A549 (cell line): ENCODE data around the gene CD68. TPM values are rescaled to one million over a fixed set of nuclear protein-coding genes. Genes with fewer than 3 reads are reported as not detected.

Source experiments
- ATAC-seq, 2 experiments: fragments of 200-7000 bp in 1 of 2; fragments of >200 bp in 1 of 2; cut with Nextera tagmentation in 1 of 2; cut with Tn5 transposase in 1 of 2; 3 replicates each; pipeline versions ENCODE4 v1.8.0 to v1.9.1; 2018 to 2020; ENCODE audit warnings: mild to moderate bottlenecking in 1 of 2, moderate library complexity in 1 of 2
- CTCF ChIA-PET: fragments of 300-600 bp; sonication (Branson Sonifier 250); formaldehyde crosslinking; extraction: SDS; loops from one replicate; lab custom pipeline; 2021; ENCODE audit warnings: antibody characterized with exemption, inconsistent platforms; lab: Yijun Ruan, JAX
- POLR2A ChIA-PET: fragments of 350-600 bp; formaldehyde crosslinking; extraction: SDS; loops from one replicate; lab custom pipeline; 2021; ENCODE audit warnings: antibody characterized with exemption, inconsistent platforms; lab: Yijun Ruan, JAX
- DNase-seq, 2 experiments: peaks; one replicate each; pipeline versions ENCODE4 v3.0.0 to v3.0.0-alpha.2; 2011 to 2016; ENCODE audit warnings: low read depth in 1 of 2, low spot score in 1 of 2
- FAIRE-seq: peaks from 2 replicates; lab custom pipeline; 2011; peaks lifted over from hg19 to GRCh38; lab: Jason Lieb, UNC
- H3K27ac ChIP-seq, 2 experiments: fragments of >200 bp; sonication (Bioruptor Twin); formaldehyde crosslinking; 3 replicates each; pipeline ENCODE4 v1.5.1; 2016 to 2017
- H3K4me1 ChIP-seq: fragments of >200 bp; sonication (Bioruptor Twin); formaldehyde crosslinking; 3 replicates; pipeline ENCODE4 v1.6.1; 2016
- H3K4me2 ChIP-seq: fragments of >200 bp; sonication (Bioruptor Twin); formaldehyde crosslinking; 3 replicates; pipeline ENCODE4 v1.6.1; 2016
- H3K4me3 ChIP-seq: fragments of >200 bp; sonication (Bioruptor Twin); formaldehyde crosslinking; 3 replicates; pipeline ENCODE4 v1.5.1; 2016
- H3K9me3 ChIP-seq: fragments of >200 bp; sonication (Bioruptor Twin); formaldehyde crosslinking; 3 replicates; pipeline ENCODE4 v1.6.1; 2016
- CHD2 ChIP-seq: fragments of 150-350 bp; IDR thresholded peaks from 2 replicates; pipeline ENCODE4 v1.6.1; 2014; ENCODE audit warnings: low read length; ENCODE audit not compliant: partially characterized antibody
- CHD4 ChIP-seq: fragments of 200-600 bp; sonication (generic); IDR thresholded peaks from 2 replicates; pipeline ENCODE4 v1.6.1; 2016; ENCODE audit warnings: antibody characterized with exemption, mild to moderate bottlenecking, borderline replicate concordance
- EP300 ChIP-seq, 2 experiments: fragments of >200 bp; sonication (Bioruptor Twin); formaldehyde crosslinking; IDR thresholded peaks; 2 replicates in 1 of 2; 3 replicates in 1 of 2; pipeline ENCODE4 v1.6.1; 2016 to 2017
- FOSB ChIP-seq: fragments of 250-450 bp; sonication (Bioruptor Pico); IDR thresholded peaks from 2 replicates; pipeline ENCODE4 v1.5.0; 2020; ENCODE audit warnings: mild to moderate bottlenecking, moderate library complexity
- FOXS1 ChIP-seq: fragments of 250-450 bp; sonication (Bioruptor Pico); IDR thresholded peaks from 2 replicates; pipeline ENCODE4 v1.5.0; 2020; ENCODE audit warnings: mild to moderate bottlenecking, moderate library complexity
- HDAC2 ChIP-seq: fragments of 200-600 bp; sonication (generic); IDR thresholded peaks from 2 replicates; pipeline ENCODE4 v1.6.1; 2016
- NFE2L2 ChIP-seq: fragments of 150-350 bp; conservative IDR thresholded peaks from 2 replicates; pipeline ENCODE4 v1.6.1; 2014; ENCODE audit warnings: low read length
- POLR2AphosphoS2 ChIP-seq: conservative IDR thresholded peaks from 2 replicates; pipeline ENCODE4 v1.6.1; 2012; ENCODE audit warnings: low read length, improper control_type of control experiment, inconsistent platforms
- RARB ChIP-seq: fragments of 250-450 bp; sonication (Bioruptor Pico); IDR thresholded peaks from 2 replicates; pipeline ENCODE4 v1.8.0; 2021; ENCODE audit warnings: mild to moderate bottlenecking, moderate library complexity
- RNF2 ChIP-seq: fragments of 200-600 bp; sonication (generic); IDR thresholded peaks from 2 replicates; pipeline ENCODE4 v1.6.1; 2016; ENCODE audit warnings: low read depth, mild to moderate bottlenecking, antibody characterized with exemption, moderate library complexity, borderline replicate concordance
- SREBF2 ChIP-seq: fragments of 450-650 bp; IDR thresholded peaks from 2 replicates; pipeline ENCODE4 v1.6.1; 2014; ENCODE audit warnings: mild to moderate bottlenecking, moderate library complexity
- ZC3H11A ChIP-seq: fragments of 450-650 bp; IDR thresholded peaks from 2 replicates; pipeline ENCODE4 v1.6.1; 2014; ENCODE audit warnings: antibody characterized with exemption, mild to moderate bottlenecking
- ZFP36 ChIP-seq: fragments of 450-650 bp; IDR thresholded peaks from 2 replicates; pipeline ENCODE4 v1.6.1; 2014; ENCODE audit warnings: borderline replicate concordance; ENCODE audit not compliant: partially characterized antibody
- ZSCAN20 ChIP-seq: fragments of 250-450 bp; sonication (Bioruptor Pico); IDR thresholded peaks from 2 replicates; pipeline ENCODE4 v1.8.0; 2022; ENCODE audit warnings: mild to moderate bottlenecking, moderate library complexity
- WGBS: methylation state at CpG from one replicate; pipeline ENCODE4 v1.1.6; 2017; ENCODE audit errors: missing lambda C conversion rate; 5-methylcytosine and 5-hydroxymethylcytosine counted together
- polyA plus RNA-seq, 4 experiments: library from polyadenylated mRNA; depleted of rRNA in 3 of 4; stranded (reverse); fragments of >200 nt; fragmentation: RNase III in 1 of 4; extraction: RNeasy Plus Mini Kit Qiagen cat#74134 plus additional on column Dnase treatment in 1 of 4; gene quantifications; 2 replicates in 3 of 4; 3 replicates in 1 of 4; pipeline ENCODE4 v1.2.3, GENCODE V29; 2011 to 2017
- TF ChIP-seq, protein P1 (sequence below): IDR thresholded peaks from 2 replicates; pipeline ENCODE4 v1.6.1; 2012
- TF ChIP-seq, protein P2 (sequence below): fragments of 450-650 bp; IDR thresholded peaks from 2 replicates; pipeline ENCODE4 v1.6.1; 2014; ENCODE audit warnings: antibody characterized with exemption
- TF ChIP-seq, protein P3 (sequence below): fragments of 200-600 bp; sonication (generic); IDR thresholded peaks from 2 replicates; pipeline ENCODE4 v1.6.1; 2016; ENCODE audit warnings: antibody characterized with exemption, mild to moderate bottlenecking, moderate library complexity
- TF ChIP-seq, protein P4 (sequence below): fragments of >200 bp; sonication (Bioruptor Twin); formaldehyde crosslinking; IDR thresholded peaks from 3 replicates; pipeline ENCODE4 v1.6.1; 2016
- TF ChIP-seq, protein P5 (sequence below): fragments of >200 bp; sonication (Bioruptor Twin); formaldehyde crosslinking; IDR thresholded peaks from 2 replicates; pipeline ENCODE4 v1.6.1; 2016
- TF ChIP-seq, protein P6 (sequence below): fragments of 150-350 bp; IDR thresholded peaks from 2 replicates; pipeline ENCODE4 v1.6.1; 2014; ENCODE audit warnings: low read depth, mild to moderate bottlenecking, low read length

Gene CD68
- polyA plus RNA-seq, 2 of the 4 experiments (the other 2 are of a cell fraction), result 9.8 to 17.7 TPM

DNA sequence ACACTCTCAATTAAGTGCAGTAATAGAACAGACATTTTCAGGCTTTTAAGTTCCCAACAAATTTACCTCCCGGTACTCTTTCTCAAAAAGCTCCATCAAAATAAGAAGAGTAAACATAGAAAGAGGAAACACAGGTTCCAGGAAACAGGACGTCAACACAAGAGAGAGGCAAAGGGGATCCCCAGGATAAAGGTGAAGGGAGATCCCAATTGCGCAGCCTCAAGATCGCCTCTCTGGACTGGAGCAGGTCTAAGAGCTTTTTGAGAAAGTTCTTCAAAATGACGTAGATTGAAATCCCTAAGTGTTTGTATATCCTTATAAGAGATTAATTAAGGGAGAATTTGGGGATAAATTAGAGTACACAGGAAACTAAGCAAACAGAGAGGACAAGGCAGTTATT lies 39.2 kb downstream of the CD68 start:
- WGBS, result 79% methylated on average over 5 of the region's 5 CpGs
- CTCF ChIA-PET, result interaction anchor here (0.7 to 14.2 kb wide), 7 partner anchors 8 to 69 kb away, joined by 3 to 130 read pairs (median 9); partner anchors contain the start of genes SAT2, SHBG, TP53 and WRAP53
- DNase-seq (no peak), ATAC-seq (no peak), FAIRE-seq (no peak)
- no peaks in the 10 kb centered on the region for H3K4me1 ChIP-seq
- no peaks in the 10 kb centered on the region for H3K9me3 ChIP-seq
- no peak overlapping the region for H3K4me2 ChIP-seq
- no peak for TF ChIP-seq HDAC2
- TF ChIP-seq FOSB (CRISPR knock-in tag), result no peak
- TF ChIP-seq FOXS1 (CRISPR knock-in tag), result no peak
- TF ChIP-seq ZFP36, result no peak
- no peak for TF ChIP-seq NFE2L2
- no peak for TF ChIP-seq CHD4
- no peak for TF ChIP-seq RNF2
- TF ChIP-seq, protein P1, sequence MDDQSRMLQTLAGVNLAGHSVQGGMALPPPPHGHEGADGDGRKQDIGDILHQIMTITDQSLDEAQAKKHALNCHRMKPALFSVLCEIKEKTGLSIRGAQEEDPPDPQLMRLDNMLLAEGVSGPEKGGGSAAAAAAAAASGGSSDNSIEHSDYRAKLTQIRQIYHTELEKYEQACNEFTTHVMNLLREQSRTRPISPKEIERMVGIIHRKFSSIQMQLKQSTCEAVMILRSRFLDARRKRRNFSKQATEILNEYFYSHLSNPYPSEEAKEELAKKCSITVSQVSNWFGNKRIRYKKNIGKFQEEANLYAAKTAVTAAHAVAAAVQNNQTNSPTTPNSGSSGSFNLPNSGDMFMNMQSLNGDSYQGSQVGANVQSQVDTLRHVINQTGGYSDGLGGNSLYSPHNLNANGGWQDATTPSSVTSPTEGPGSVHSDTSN, result no peak
- no peak for TF ChIP-seq ZC3H11A
- TF ChIP-seq CHD2, result no peak
- TF ChIP-seq EP300 (IDR thresholded peaks at IDR 0.05), result no peak
- TF ChIP-seq, all 56 proteins: peak for 0
- POLR2A ChIA-PET, result interaction anchor here (0.6 kb wide), 1 partner anchor 104 kb away, joined by 5 read pairs; no protein-coding TSS in a partner anchor
- H3K4me3 ChIP-seq, result no peak overlapping the region
- no peak overlapping the region for H3K27ac ChIP-seq

DNA sequence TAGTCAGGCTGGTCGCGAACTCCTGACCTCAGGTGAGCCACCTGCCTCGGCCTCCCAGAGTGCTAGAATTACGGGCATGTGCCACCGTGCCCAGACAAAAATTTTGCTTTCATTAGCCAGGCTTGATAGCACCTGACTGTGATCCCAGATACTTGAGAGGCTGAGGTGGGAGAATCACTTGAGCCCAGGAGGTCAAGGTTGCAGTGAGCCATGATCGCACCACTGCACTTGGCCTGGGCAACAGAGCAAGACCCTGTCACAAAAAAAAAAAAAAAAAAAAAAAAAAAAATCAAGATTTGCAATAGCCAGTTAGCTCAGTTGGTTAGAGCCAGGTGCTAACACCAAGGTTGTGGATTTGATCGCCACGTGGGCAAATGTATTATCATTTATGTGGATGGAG lies 41.4 kb downstream of the CD68 start:
- Histone ChIP-seq H3K9me3 (no peaks in the 10 kb centered on the region), H3K4me1 (no peaks in the 10 kb centered on the region)
- no peak for TF ChIP-seq SREBF2
- no peak for TF ChIP-seq HDAC2
- no peak for TF ChIP-seq POLR2AphosphoS2
- TF ChIP-seq ZSCAN20 (CRISPR knock-in tag), result no peak
- TF ChIP-seq, protein P2, sequence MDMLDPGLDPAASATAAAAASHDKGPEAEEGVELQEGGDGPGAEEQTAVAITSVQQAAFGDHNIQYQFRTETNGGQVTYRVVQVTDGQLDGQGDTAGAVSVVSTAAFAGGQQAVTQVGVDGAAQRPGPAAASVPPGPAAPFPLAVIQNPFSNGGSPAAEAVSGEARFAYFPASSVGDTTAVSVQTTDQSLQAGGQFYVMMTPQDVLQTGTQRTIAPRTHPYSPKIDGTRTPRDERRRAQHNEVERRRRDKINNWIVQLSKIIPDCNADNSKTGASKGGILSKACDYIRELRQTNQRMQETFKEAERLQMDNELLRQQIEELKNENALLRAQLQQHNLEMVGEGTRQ, result no peak
- no peak for TF ChIP-seq RARB
- TF ChIP-seq, protein P3, sequence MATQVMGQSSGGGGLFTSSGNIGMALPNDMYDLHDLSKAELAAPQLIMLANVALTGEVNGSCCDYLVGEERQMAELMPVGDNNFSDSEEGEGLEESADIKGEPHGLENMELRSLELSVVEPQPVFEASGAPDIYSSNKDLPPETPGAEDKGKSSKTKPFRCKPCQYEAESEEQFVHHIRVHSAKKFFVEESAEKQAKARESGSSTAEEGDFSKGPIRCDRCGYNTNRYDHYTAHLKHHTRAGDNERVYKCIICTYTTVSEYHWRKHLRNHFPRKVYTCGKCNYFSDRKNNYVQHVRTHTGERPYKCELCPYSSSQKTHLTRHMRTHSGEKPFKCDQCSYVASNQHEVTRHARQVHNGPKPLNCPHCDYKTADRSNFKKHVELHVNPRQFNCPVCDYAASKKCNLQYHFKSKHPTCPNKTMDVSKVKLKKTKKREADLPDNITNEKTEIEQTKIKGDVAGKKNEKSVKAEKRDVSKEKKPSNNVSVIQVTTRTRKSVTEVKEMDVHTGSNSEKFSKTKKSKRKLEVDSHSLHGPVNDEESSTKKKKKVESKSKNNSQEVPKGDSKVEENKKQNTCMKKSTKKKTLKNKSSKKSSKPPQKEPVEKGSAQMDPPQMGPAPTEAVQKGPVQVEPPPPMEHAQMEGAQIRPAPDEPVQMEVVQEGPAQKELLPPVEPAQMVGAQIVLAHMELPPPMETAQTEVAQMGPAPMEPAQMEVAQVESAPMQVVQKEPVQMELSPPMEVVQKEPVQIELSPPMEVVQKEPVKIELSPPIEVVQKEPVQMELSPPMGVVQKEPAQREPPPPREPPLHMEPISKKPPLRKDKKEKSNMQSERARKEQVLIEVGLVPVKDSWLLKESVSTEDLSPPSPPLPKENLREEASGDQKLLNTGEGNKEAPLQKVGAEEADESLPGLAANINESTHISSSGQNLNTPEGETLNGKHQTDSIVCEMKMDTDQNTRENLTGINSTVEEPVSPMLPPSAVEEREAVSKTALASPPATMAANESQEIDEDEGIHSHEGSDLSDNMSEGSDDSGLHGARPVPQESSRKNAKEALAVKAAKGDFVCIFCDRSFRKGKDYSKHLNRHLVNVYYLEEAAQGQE, result no peak
- TF ChIP-seq, protein P4, sequence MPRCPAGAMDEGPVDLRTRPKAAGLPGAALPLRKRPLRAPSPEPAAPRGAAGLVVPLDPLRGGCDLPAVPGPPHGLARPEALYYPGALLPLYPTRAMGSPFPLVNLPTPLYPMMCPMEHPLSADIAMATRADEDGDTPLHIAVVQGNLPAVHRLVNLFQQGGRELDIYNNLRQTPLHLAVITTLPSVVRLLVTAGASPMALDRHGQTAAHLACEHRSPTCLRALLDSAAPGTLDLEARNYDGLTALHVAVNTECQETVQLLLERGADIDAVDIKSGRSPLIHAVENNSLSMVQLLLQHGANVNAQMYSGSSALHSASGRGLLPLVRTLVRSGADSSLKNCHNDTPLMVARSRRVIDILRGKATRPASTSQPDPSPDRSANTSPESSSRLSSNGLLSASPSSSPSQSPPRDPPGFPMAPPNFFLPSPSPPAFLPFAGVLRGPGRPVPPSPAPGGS, result no peak
- TF ChIP-seq, protein P5, sequence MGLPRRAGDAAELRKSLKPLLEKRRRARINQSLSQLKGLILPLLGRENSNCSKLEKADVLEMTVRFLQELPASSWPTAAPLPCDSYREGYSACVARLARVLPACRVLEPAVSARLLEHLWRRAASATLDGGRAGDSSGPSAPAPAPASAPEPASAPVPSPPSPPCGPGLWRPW, result no peak
- TF ChIP-seq, protein P6, sequence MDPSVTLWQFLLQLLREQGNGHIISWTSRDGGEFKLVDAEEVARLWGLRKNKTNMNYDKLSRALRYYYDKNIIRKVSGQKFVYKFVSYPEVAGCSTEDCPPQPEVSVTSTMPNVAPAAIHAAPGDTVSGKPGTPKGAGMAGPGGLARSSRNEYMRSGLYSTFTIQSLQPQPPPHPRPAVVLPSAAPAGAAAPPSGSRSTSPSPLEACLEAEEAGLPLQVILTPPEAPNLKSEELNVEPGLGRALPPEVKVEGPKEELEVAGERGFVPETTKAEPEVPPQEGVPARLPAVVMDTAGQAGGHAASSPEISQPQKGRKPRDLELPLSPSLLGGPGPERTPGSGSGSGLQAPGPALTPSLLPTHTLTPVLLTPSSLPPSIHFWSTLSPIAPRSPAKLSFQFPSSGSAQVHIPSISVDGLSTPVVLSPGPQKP, result no peak
- TF ChIP-seq, all 56 proteins: peak for 0
- CTCF ChIA-PET, result interaction anchor here (1.0 to 14.2 kb wide), 5 partner anchors 13 to 96 kb away, joined by 3 to 130 read pairs (median 8); partner anchors contain the start of genes DNAH2, SHBG and TP53
- Histone ChIP-seq H3K27ac (no peak overlapping the region), H3K4me3 (no peak overlapping the region), H3K4me2 (no peak overlapping the region)
- WGBS, result 85% methylated on average over 8 of the region's 8 CpGs
- no peak for FAIRE-seq
- POLR2A ChIA-PET, result interaction anchor here (1.0 kb wide), 1 partner anchor 37 kb away, joined by 5 read pairs; the partner anchor contains the start of gene MPDU1
- ATAC-seq, result no peak
- DNase-seq, result no peak
